GM23338 (cell line): ENCODE data around the gene KPTN. TPM values are rescaled to one million over a fixed set of nuclear protein-coding genes. Genes with fewer than 3 reads are reported as not detected.

Experiments used
- ATAC-seq: fragments of 200-7000 bp; cut with Tn5 transposase; 3 replicates; pipeline ENCODE4 v1.9.1; 2020
- DNase-seq: peaks from one replicate; pipeline ENCODE4 v3.0.0-alpha.2; 2015; ENCODE audit warnings: low spot score
- H2AFZ ChIP-seq: fragments of 200-600 bp; sonication (generic); 2 replicates; pipeline ENCODE4 v1.8.0; 2016; ENCODE audit warnings: antibody characterized with exemption, mild to moderate bottlenecking, moderate library complexity
- H3F3A ChIP-seq: fragments of 200-600 bp; sonication (generic); replicated peaks from 2 replicates; pipeline ENCODE4 v1.8.0; 2017; ENCODE audit warnings: antibody characterized with exemption, mixed run types, low read depth
- H3K27ac ChIP-seq: fragments of 200-600 bp; sonication (generic); 2 replicates; pipeline ENCODE4 v1.6.1; 2016; ENCODE audit warnings: low read depth
- H3K27me3 ChIP-seq: fragments of 200-600 bp; sonication (generic); 2 replicates; pipeline ENCODE4 v1.8.0; 2016; ENCODE audit warnings: mild to moderate bottlenecking, mixed run types, moderate library complexity; ENCODE audit not compliant: insufficient read depth
- H3K36me3 ChIP-seq: fragments of 200-600 bp; sonication (generic); 2 replicates; pipeline ENCODE4 v1.8.0; 2016; ENCODE audit warnings: mild to moderate bottlenecking; ENCODE audit not compliant: insufficient read depth
- H3K4me1 ChIP-seq: fragments of 200-600 bp; sonication (generic); 2 replicates; pipeline ENCODE4 v1.8.0; 2016; ENCODE audit warnings: mild to moderate bottlenecking, moderate library complexity; ENCODE audit not compliant: insufficient read depth
- H3K4me2 ChIP-seq: fragments of 200-600 bp; sonication (generic); 2 replicates; pipeline ENCODE4 v1.7.1; 2017; ENCODE audit warnings: mixed run types
- H3K4me3 ChIP-seq: fragments of 200-600 bp; sonication (generic); 2 replicates; pipeline ENCODE4 v1.6.1; 2016; ENCODE audit warnings: mixed run types
- H3K79me2 ChIP-seq: fragments of 200-600 bp; sonication (generic); replicated peaks from 2 replicates; pipeline ENCODE4 v1.8.0; 2017; ENCODE audit warnings: mild to moderate bottlenecking; ENCODE audit not compliant: insufficient read depth
- H3K9me2 ChIP-seq: fragments of 200-600 bp; sonication (generic); 2 replicates; pipeline ENCODE4 v1.8.0; 2017; ENCODE audit not compliant: insufficient read depth
- H4K20me1 ChIP-seq: fragments of 200-600 bp; sonication (generic); replicated peaks from 2 replicates; pipeline ENCODE4 v1.8.0; 2017; ENCODE audit warnings: mild to moderate bottlenecking; ENCODE audit not compliant: insufficient read depth
- H3K27ac Mint-ChIP-seq: 2 replicates; pipeline ENCODE4 v1.8.0; 2020; ENCODE audit warnings: inconsistent platforms, mild to moderate bottlenecking, moderate library complexity, mixed read lengths
- H3K27me3 Mint-ChIP-seq: 3 replicates; pipeline ENCODE4 v1.8.0; 2022; ENCODE audit warnings: low read depth, mild to moderate bottlenecking, moderate library complexity, mixed read lengths, inconsistent platforms; ENCODE audit not compliant: insufficient read depth, poor library complexity
- H3K36me3 Mint-ChIP-seq: 3 replicates; pipeline ENCODE4 v1.8.0; 2021; ENCODE audit warnings: low read depth, mild to moderate bottlenecking, inconsistent platforms, moderate library complexity, mixed read lengths
- H3K4me1 Mint-ChIP-seq: 3 replicates; pipeline ENCODE4 v1.8.0; 2020; ENCODE audit warnings: mild to moderate bottlenecking, inconsistent platforms, mixed read lengths
- H3K4me3 Mint-ChIP-seq: 3 replicates; pipeline ENCODE4 v1.8.0; 2021; ENCODE audit warnings: moderate library complexity, mild to moderate bottlenecking, inconsistent platforms, mixed read lengths
- H3K9me3 Mint-ChIP-seq: 3 replicates; pipeline ENCODE4 v1.8.0; 2020; ENCODE audit warnings: moderate library complexity, mild to moderate bottlenecking, inconsistent platforms, mixed read lengths
- CREB1 ChIP-seq: fragments of 250-450 bp; sonication (Bioruptor Pico); IDR thresholded peaks from 2 replicates; pipeline ENCODE4 v1.5.0; 2020; ENCODE audit warnings: low read depth, mild to moderate bottlenecking, moderate library complexity
- EZH2 ChIP-seq: fragments of 200-600 bp; sonication (generic); IDR thresholded peaks from one replicate; pipeline ENCODE4 v1.8.0; 2017; ENCODE audit warnings: antibody characterized with exemption, mild to moderate bottlenecking, low read depth; ENCODE audit not compliant: unreplicated experiment
- STAT1 ChIP-seq: IDR thresholded peaks from one replicate; pipeline ENCODE4 v1.6.1; 2016; ENCODE audit warnings: antibody characterized with exemption; ENCODE audit not compliant: unreplicated experiment
- ZNF114 ChIP-seq: fragments of 250-450 bp; sonication (Bioruptor Pico); IDR thresholded peaks from 2 replicates; pipeline ENCODE4 v1.5.0; 2020; ENCODE audit warnings: mild to moderate bottlenecking, moderate library complexity
- ZNF462 ChIP-seq: fragments of 250-450 bp; sonication (Bioruptor Pico); IDR thresholded peaks from 2 replicates; pipeline ENCODE4 v1.5.0; 2020; ENCODE audit warnings: mild to moderate bottlenecking, moderate library complexity
- polyA plus RNA-seq: library from polyadenylated mRNA; unstranded; fragments of >200 nt; fragmentation: Nextera tagmentation; extraction: Ambion mirVana; gene quantifications from 2 replicates; pipeline ENCODE4 v1.2.1, GENCODE V29; 2016
- total RNA-seq: library from RNA; depleted of rRNA; stranded (reverse); fragments of >200 nt; shearing (Covaris generic); gene quantifications from 2 replicates; pipeline ENCODE4 v1.2.3, GENCODE V29; 2014

KPTN gene
- total and polyA plus RNA-seq, 2 experiments from 2014 or later, result 19.8 to 26.2 TPM

GRCh38 chr19:47467914-47468313, 16.1 kb downstream of the KPTN start (continued):
- TF ChIP-seq ZNF462 (CRISPR knock-in tag), result no peak
- no peak for TF ChIP-seq STAT1
- TF ChIP-seq CREB1 (CRISPR knock-in tag), result no peak
- TF ChIP-seq ZNF114 (CRISPR knock-in tag), result no peak

- DNase-seq (no peak), ATAC-seq (no peak)
- no peaks in the 10 kb centered on the region; the same call in 1 of the 2 replicates for H4K20me1 ChIP-seq
- Mint-ChIP-seq H3K4me1 (peaks cover 39% of the 10 kb centered on the region), H3K9me3 (no peaks in the 10 kb centered on the region), H3K4me3 (no peak overlapping the region), H3K27me3 (peaks cover 24% of the 10 kb centered on the region), H3K36me3 (no peaks in the 10 kb centered on the region; the same call in 2 of the 3 replicates), H3K27ac (no peak overlapping the region)
- H3K4me1 ChIP-seq, result peaks cover 29% of the 10 kb centered on the region; the same call in 1 of the 2 replicates
- H3K79me2 ChIP-seq, result no peaks in the 10 kb centered on the region
- no peaks in the 10 kb centered on the region; the same call in 1 of the 2 replicates for H3F3A ChIP-seq
- H3K9me2 ChIP-seq, result no peaks in the 10 kb centered on the region
- peaks cover 5% of the 10 kb centered on the region for H3K27me3 ChIP-seq
- no peak overlapping the region for H3K4me3 ChIP-seq
- H3K36me3 ChIP-seq, result no peaks in the 10 kb centered on the region
- TF ChIP-seq ZNF114 (CRISPR knock-in tag), result no peak
- TF ChIP-seq STAT1, result no peak
- TF ChIP-seq EZH2, result no peak
- no peak overlapping the region for H3K4me2 ChIP-seq
- H2AFZ ChIP-seq, result no peak overlapping the region
- no peak overlapping the region for H3K27ac ChIP-seq
Observed at GRCh38 chr19:47465957-47466356, 18.1 kb downstream of the KPTN start.
